SKM-1 (cell line): ENCODE results near the gene TBL1X.
"Not testable (repeated sequence)": the region's sequence is repeated elsewhere in the genome, so short reads cannot be mapped to it uniquely, and the experiment has no call there.

ENCODE experiments used
- DNase-seq: peaks from one replicate; lab custom pipeline; 2025; ENCODE audit not compliant: unreplicated experiment; lab: John Stamatoyannopoulos, UW

The TBL1X gene

GRCh38 chrX:9464435-9465371 is at the start of gene TBL1X:
Gene TBL1X, plus strand, starts transcription at chrX:9465058. Its CDS starts 188,529 bp downstream, at chrX:9653587.
- DNase-seq, result no peak

- DNase-seq, result no peak
Observed at GRCh38 chrX:9416562-9417348, 48.1 kb upstream of the TBL1X start.

- no peak for DNase-seq
Observed at GRCh38 chrX:9418262-9418661, 46.6 kb upstream of the TBL1X start.

- DNase-seq, result no peak
Observed at GRCh38 chrX:9420275-9421265, 44.3 kb upstream of the TBL1X start.

- DNase-seq, result no peak
Observed at GRCh38 chrX:9429767-9430166, 35.1 kb upstream of the TBL1X start.

- no peak for DNase-seq
Observed at GRCh38 chrX:9430346-9430921, 34.4 kb upstream of the TBL1X start.

GRCh38 chrX:9431281-9431680 is 33.6 kb upstream of the TBL1X start:
- DNase-seq, result no peak

- DNase-seq, result no peak
Observed at GRCh38 chrX:9433596-9433995, 31.3 kb upstream of the TBL1X start.

GRCh38 chrX:9434051-9434550 is 30.8 kb upstream of the TBL1X start:
- DNase-seq, result no peak

- DNase-seq, result not testable (repeated sequence)
Observed at GRCh38 chrX:9435086-9435485, 29.8 kb upstream of the TBL1X start.

- no peak for DNase-seq
Observed at GRCh38 chrX:9436812-9437211, 28.0 kb upstream of the TBL1X start.

GRCh38 chrX:9438933-9439494 is 25.8 kb upstream of the TBL1X start:
- no peak for DNase-seq

- no peak for DNase-seq
Observed at GRCh38 chrX:9440116-9440844, 24.6 kb upstream of the TBL1X start.

GRCh38 chrX:9442056-9442455 is 22.8 kb upstream of the TBL1X start:
- DNase-seq, result no peak

- DNase-seq, result no peak
Observed at GRCh38 chrX:9443327-9443726, 21.5 kb upstream of the TBL1X start.

GRCh38 chrX:9447906-9448305 is 17.0 kb upstream of the TBL1X start:
- no peak for DNase-seq

GRCh38 chrX:9456250-9457074 is 8.4 kb upstream of the TBL1X start:
- DNase-seq, result no peak

GRCh38 chrX:9458034-9458433 is 6.8 kb upstream of the TBL1X start:
- not testable (repeated sequence) for DNase-seq
